IPS DF 19.7 (cell line): ENCODE data around the gene PRRC2A.

Source experiments
- DNase-seq: peaks from one replicate; pipeline ENCODE4 v3.0.0-alpha.2; 2013; ENCODE audit warnings: low read depth, low spot score

Gene PRRC2A

DNA sequence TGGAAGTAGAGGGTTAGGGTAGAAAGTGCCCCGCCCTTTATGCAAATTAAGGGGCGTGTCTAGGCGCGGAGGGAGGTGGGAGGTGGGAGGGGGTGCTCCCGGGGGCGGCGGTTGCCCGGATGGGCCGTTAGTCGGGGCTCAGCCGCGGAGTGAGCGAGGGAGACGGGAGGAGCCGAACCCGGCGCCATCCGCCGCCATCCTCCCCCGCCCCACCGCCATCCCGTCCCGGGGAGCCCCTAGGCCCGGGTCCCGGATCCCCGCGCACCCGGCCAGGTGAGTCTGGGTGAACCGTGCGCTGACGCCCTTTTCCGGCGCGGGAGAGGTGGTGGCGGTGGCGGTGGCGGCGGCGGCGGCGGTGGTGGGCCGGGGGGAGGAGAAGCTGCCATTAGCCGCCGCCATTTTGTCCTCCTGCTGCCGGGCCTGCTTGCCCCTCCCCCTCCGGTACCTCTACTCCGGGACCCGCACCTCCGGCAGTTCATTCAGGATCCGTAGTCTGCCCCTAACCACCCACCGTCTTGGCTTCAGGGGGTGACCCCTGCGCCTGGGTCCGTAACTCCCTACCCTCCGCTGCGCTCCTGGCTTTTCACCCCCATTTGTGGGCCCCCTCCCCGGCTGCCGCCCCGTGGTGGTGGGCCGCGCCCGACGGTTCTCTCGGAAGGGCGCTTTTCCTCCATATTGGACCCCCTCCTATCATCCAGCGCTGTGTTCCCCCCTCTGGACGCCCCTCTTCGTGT is at the start of gene PRRC2A:
TSS of gene PRRC2A (plus strand) at position 130 of the 734 bp plus-strand sequence. CDS start 2,075 bp downstream, outside the sequence.
- DNase-seq = no peak

DNA sequence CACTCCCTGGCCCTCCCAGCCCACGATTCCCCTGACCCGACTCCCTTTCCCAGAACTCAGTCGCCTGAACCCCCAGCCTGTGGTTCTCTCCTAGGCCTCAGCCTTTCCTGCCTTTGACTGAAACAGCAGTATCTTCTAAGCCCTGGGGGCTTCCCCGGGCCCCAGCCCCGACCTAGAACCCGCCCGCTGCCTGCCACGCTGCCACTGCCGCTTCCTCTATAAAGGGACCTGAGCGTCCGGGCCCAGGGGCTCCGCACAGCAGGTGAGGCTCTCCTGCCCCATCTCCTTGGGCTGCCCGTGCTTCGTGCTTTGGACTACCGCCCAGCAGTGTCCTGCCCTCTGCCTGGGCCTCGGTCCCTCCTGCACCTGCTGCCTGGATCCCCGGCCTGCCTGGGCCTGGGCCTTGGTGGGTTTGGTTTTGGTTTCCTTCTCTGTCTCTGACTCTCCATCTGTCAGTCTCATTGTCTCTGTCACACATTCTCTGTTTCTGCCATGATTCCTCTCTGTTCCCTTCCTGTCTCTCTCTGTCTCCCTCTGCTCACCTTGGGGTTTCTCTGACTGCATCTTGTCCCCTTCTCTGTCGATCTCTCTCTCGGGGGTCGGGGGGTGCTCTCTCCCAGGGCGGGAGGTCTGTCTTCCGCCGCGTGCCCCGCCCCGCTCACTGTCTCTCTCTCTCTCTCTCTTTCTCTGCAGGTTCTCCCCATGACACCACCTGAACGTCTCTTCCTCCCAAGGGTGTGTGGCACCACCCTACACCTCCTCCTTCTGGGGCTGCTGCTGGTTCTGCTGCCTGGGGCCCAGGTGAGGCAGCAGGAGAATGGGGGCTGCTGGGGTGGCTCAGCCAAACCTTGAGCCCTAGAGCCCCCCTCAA is 48.2 kb upstream of the PRRC2A start, which contains the start of gene LTA:
TSS of gene LTA (plus strand) at position 249 of the 871 bp plus-strand sequence. CDS start at position 703, 454 bp downstream.
- no peak for DNase-seq

- no peak for DNase-seq
Observed at GRCh38 chr6:31573239-31574105, 47.0 kb upstream of the PRRC2A start.

GRCh38 chr6:31574106-31575061 is 46.1 kb upstream of the PRRC2A start:
- no peak for DNase-seq

- no peak for DNase-seq
Observed at GRCh38 chr6:31575335-31575901, 45.1 kb upstream of the PRRC2A start, which contains the start of gene TNF. TSS of gene TNF (plus strand) at chr6:31575565. CDS start at chr6:31575742, 177 bp downstream.

- no peak for DNase-seq
Observed at GRCh38 chr6:31575952-31576685, 44.4 kb upstream of the PRRC2A start.

DNA sequence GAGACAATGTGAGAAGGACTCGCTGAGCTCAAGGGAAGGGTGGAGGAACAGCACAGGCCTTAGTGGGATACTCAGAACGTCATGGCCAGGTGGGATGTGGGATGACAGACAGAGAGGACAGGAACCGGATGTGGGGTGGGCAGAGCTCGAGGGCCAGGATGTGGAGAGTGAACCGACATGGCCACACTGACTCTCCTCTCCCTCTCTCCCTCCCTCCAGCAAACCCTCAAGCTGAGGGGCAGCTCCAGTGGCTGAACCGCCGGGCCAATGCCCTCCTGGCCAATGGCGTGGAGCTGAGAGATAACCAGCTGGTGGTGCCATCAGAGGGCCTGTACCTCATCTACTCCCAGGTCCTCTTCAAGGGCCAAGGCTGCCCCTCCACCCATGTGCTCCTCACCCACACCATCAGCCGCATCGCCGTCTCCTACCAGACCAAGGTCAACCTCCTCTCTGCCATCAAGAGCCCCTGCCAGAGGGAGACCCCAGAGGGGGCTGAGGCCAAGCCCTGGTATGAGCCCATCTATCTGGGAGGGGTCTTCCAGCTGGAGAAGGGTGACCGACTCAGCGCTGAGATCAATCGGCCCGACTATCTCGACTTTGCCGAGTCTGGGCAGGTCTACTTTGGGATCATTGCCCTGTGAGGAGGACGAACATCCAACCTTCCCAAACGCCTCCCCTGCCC is 43.5 kb upstream of the PRRC2A start:
- no peak for DNase-seq

DNA sequence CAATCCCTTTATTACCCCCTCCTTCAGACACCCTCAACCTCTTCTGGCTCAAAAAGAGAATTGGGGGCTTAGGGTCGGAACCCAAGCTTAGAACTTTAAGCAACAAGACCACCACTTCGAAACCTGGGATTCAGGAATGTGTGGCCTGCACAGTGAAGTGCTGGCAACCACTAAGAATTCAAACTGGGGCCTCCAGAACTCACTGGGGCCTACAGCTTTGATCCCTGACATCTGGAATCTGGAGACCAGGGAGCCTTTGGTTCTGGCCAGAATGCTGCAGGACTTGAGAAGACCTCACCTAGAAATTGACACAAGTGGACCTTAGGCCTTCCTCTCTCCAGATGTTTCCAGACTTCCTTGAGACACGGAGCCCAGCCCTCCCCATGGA is 42.9 kb upstream of the PRRC2A start:
- no peak for DNase-seq

DNA sequence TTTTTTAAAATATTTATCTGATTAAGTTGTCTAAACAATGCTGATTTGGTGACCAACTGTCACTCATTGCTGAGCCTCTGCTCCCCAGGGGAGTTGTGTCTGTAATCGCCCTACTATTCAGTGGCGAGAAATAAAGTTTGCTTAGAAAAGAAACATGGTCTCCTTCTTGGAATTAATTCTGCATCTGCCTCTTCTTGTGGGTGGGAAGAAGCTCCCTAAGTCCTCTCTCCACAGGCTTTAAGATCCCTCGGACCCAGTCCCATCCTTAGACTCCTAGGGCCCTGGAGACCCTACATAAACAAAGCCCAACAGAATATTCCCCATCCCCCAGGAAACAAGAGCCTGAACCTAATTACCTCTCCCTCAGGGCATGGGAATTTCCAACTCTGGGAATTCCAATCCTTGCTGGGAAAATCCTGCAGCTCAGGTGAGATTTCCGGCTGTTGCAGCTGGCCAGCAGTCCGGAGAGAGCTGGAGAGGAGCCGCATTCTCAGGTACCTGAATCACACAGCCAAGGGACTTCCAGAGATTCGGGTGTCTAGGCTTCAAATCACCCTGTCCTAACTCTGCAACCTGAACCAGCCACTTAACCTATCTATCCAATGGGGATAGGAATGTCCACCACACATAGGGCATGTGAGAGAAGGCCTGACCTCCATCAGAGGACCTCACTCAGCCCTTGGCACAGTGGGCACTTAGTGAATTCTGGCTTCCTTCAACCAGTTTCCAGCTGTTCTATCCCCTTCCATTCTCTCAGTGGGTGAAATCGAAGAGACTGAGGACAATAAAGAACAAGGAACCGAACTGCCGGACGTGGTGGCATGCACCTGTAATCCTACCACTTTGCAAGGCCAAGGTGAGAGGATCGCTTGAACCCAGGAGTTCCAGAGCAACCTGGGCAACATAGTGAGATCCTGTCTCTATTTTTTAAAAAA is 42.1 kb upstream of the PRRC2A start:
- no peak for DNase-seq

- no peak for DNase-seq
Observed at GRCh38 chr6:31579119-31579505, 41.4 kb upstream of the PRRC2A start.

DNA sequence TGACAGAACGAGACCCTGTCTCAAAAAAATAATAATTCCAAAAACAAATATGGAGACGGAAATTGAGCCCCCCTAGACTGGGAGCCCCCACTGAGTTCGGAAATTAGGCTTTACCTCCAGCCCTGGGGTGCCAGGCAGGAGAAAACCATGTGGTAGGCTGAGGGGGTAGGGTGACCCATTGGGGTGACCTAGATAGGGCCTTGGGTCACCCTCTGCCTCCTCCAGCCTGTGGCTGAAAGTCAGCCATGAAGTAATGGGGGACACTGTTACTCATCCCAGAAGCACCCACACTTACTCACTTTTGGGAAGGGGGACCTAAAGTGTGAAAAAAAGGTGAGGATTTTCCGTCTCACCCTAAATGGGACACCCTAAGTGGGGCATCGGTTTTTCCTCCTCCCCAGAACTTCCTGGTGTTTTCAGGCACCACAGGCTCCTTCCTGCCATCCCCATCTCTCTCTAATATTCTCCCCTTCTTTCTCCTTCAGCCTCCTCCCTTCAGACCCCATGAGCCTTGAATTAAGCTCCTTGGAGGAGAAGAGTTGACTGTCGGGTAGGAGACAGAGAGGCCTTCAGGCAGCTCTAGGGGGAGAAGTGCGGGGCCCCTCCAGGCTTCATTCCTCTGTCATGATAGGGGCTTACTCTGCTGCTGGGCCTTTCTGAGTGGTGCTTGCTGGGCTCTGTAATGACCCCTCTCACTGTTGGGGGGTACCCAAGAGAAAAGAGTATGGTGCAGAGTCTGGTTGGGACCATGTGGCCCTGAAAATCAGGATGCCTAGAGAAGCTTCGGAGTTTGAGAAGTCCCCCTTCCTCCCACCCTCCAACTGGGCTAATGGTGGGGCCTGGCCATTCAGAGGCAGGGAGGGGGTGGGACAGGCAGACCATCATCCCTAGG is 40.7 kb upstream of the PRRC2A start:
- DNase-seq = no peak

DNA sequence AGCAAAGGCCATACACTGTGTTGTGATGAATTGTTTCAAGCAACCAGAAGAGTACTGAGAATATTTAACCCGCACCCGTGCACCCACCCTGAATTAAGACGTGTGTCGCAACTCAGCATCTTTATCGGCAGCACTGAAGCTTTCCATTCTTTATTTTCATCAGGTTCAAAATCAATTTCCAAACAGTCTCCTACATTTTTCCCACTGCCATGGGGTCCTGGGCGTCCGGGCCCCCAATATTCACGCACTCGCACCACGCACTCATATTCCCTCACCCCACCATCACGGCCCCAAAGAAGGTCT is 40.1 kb upstream of the PRRC2A start:
- DNase-seq = no peak

DNA sequence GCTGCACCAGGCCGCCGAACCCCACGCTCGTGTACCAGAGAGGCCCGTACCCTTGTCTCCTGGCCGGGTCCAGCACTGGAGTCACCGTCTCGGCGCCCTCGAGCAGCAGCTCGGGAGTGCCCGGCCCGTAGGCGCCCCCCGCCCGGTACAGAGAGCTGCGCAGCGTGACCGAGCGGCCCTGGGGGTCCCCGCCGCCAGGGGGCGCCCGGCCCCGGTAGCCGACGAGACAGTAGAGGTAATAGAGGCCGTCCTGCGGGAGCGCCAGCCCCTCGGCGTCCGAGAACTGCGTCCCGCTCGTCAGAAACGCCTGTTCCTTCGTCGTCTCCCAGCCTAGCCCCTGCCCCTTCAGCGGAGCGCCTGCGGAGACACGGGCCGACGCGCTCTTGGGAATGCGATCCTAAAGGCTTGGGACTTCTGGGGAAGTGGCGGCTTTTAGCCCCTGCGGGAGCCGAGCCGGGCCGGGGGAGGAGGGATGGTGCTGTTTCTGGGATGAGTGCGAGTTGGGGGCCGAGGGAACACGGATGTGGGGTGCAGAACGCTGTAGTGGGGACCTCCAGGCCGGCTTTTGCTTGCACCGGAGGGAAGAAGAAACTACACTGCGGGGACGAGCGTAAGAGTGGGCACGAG is 39.6 kb upstream of the PRRC2A start:
- no peak for DNase-seq

DNA sequence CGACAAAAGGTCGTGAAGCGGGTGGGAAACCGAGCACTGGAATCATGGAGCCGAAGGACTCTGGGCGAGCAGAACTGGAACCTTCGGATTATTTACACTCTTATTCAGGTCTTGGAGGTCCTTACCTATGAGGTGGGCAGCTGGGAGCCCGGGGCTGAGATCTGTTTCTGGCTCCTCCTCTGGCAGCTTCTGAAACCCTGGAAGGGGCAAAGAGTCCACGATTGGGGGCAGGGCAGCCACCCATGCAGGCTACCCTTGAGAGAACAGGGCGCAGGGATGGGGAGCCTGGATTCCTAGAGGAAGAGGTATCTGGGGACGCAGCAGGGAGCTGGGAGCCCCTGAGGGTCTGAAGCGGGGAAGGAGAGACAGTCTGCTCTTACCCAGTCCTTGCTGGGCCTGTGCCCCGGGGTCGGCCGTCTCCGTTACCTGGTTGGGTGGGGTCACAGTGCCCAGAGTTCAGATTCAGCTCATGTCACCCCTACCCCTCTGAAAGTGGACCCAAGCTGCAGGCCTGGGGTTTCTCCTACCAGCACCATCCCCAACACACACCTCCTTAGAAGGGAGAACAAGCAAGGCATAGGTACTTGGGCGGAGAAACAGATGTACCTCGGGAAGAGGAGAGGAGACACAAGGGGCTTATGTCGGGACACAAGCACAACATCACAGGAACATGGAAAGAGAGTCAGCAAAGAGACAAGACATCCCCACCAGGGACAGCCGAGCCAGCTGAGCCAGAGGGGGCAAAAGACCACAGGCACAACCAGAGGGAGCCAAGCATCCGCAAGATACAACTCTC is 38.9 kb upstream of the PRRC2A start:
- no peak for DNase-seq

GRCh38 chr6:31582230-31582643 is 38.3 kb upstream of the PRRC2A start, which contains the start of gene LTB:
TSS of gene LTB (minus strand) at chr6:31582424. CDS start at chr6:31582417, 7 bp downstream.
- no peak for DNase-seq
